Measurements from ENCODE around the gene EPHB3.

The EPHB3 gene

GRCh38 chr3:184544513-184544861, 17.1 kb upstream of the EPHB3 start:
- Histone ChIP-seq H3K27ac (ENCODE audit: low read depth, low read length, poor library complexity, severe bottlenecking) (no peak overlapping the region), H3K4me1 (ENCODE audit: insufficient read depth, low read length, severe bottlenecking) (no peaks in the 10 kb centered on the region), H3K9me3 (ENCODE audit: low read length) (no peaks in the 10 kb centered on the region), H3K4me2 (ENCODE audit: low read length) (no peak overlapping the region), H3K79me2 (ENCODE audit: insufficient read depth, low read length) (no peaks in the 10 kb centered on the region), H3K9ac (ENCODE audit: low read length) (no peak overlapping the region), H3K9me2 (ENCODE audit: low read depth, low read length) (no peaks in the 10 kb centered on the region), H3F3A (ENCODE audit: insufficient read depth, low read length) (no peaks in the 10 kb centered on the region), H3K27me3 (ENCODE audit: insufficient read depth, low read length) (no peaks in the 10 kb centered on the region), H3K36me3 (ENCODE audit: insufficient read depth, low read length) (no peaks in the 10 kb centered on the region), H3K4me3 (ENCODE audit: low read depth, low read length, poor library complexity, severe bottlenecking) (no peak overlapping the region), H2AFZ (ENCODE audit: low read length) (no peak overlapping the region), H4K20me1 (ENCODE audit: insufficient read depth, low read length) (no peaks in the 10 kb centered on the region)
- TF ChIP-seq EZH2 (IDR thresholded peaks at IDR 0.05; ENCODE audit: borderline replicate concordance, low read length), result no peak
- TF ChIP-seq CTCF (IDR thresholded peaks at IDR 0.05; ENCODE audit: low read length), result no peak

DNA sequence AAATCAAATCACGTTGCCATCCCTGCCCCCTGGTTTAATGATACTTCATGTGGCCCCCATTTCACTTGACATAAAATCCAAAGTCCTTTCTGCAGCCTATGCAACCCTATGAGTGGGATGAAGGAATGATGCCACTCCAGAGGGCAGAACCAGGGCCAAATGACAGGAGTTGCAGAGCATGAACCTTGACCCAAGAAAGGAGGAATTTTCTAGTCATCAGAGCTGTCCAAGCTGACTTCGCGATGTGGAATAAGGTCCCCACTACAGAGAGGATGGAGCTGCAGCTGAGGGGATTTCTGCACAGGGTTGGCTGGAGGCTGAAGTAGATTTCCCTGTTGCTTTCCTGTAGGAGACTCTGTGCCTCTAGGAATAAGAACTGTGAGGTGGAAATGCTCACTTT, 15.8 kb upstream of the EPHB3 start:
- no peaks in the 10 kb centered on the region for H3K27me3 ChIP-seq (ENCODE audit: insufficient read depth, low read length)
- H3K79me2 ChIP-seq (ENCODE audit: insufficient read depth, low read length), result no peaks in the 10 kb centered on the region
- H3K36me3 ChIP-seq (ENCODE audit: insufficient read depth, low read length), result no peaks in the 10 kb centered on the region
- no peaks in the 10 kb centered on the region for H4K20me1 ChIP-seq (ENCODE audit: insufficient read depth, low read length)
- H3F3A ChIP-seq (ENCODE audit: insufficient read depth, low read length), result no peaks in the 10 kb centered on the region
- H3K9ac ChIP-seq (ENCODE audit: low read length), result no peak overlapping the region
- no peak overlapping the region for H3K4me2 ChIP-seq (ENCODE audit: low read length)
- no peak overlapping the region for H2AFZ ChIP-seq (ENCODE audit: low read length)
- no peaks in the 10 kb centered on the region for H3K9me3 ChIP-seq (ENCODE audit: low read length)
- no peak overlapping the region for H3K27ac ChIP-seq (ENCODE audit: low read depth, low read length, poor library complexity, severe bottlenecking)
- H3K9me2 ChIP-seq (ENCODE audit: low read depth, low read length), result no peaks in the 10 kb centered on the region
- no peak overlapping the region for H3K4me3 ChIP-seq (ENCODE audit: low read depth, low read length, poor library complexity, severe bottlenecking)
- TF ChIP-seq CTCF (IDR thresholded peaks at IDR 0.05; ENCODE audit: low read length) (no peak), EZH2 (IDR thresholded peaks at IDR 0.05; ENCODE audit: borderline replicate concordance, low read length) (no peak)
- no peaks in the 10 kb centered on the region for H3K4me1 ChIP-seq (ENCODE audit: insufficient read depth, low read length, severe bottlenecking)

DNA sequence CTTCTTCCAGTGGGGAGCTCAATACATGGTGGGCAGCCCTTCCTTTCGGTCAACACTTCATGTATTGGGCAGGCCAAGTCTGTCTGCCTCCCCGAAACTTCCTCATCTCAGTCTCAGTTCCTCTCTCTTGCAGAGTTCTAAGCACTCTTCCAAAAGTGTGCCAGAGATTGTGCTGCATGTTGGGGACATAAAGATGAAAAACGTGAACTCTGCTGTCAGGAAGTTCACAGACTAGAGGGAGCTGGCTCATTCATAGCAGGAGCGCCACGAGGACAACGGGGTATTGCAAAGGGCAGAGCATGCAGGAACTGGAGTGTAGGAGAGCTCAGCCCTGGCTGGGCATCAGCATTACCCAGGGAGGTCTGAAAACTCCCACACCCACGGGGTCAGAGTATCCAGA, 15.3 kb upstream of the EPHB3 start:
- H4K20me1 ChIP-seq (ENCODE audit: insufficient read depth, low read length), result no peaks in the 10 kb centered on the region
- no peak overlapping the region for H3K4me2 ChIP-seq (ENCODE audit: low read length)

More for the DNA sequence above, 15.3 kb upstream of the EPHB3 start:
- Histone ChIP-seq H3K9me3 (ENCODE audit: low read length) (no peaks in the 10 kb centered on the region), H3K9ac (ENCODE audit: low read length) (no peak overlapping the region), H3K36me3 (ENCODE audit: insufficient read depth, low read length) (no peaks in the 10 kb centered on the region), H3K27ac (ENCODE audit: low read depth, low read length, poor library complexity, severe bottlenecking) (no peak overlapping the region), H3F3A (ENCODE audit: insufficient read depth, low read length) (no peaks in the 10 kb centered on the region), H2AFZ (ENCODE audit: low read length) (no peak overlapping the region), H3K9me2 (ENCODE audit: low read depth, low read length) (no peaks in the 10 kb centered on the region), H3K4me1 (ENCODE audit: insufficient read depth, low read length, severe bottlenecking) (no peaks in the 10 kb centered on the region), H3K27me3 (ENCODE audit: insufficient read depth, low read length) (no peaks in the 10 kb centered on the region), H3K79me2 (ENCODE audit: insufficient read depth, low read length) (no peaks in the 10 kb centered on the region), H3K4me3 (ENCODE audit: low read depth, low read length, poor library complexity, severe bottlenecking) (no peak overlapping the region)
- TF ChIP-seq CTCF (IDR thresholded peaks at IDR 0.05; ENCODE audit: low read length) (no peak), EZH2 (IDR thresholded peaks at IDR 0.05; ENCODE audit: borderline replicate concordance, low read length) (no peak)

All from OCI-LY1 (cell line).